Endodermal cell (in vitro differentiated cells): ENCODE data around the gene ARRDC2. TPM values are rescaled to one million over a fixed set of nuclear protein-coding genes. Genes with fewer than 3 reads are reported as not detected.
A peak's percentile ranks its signal among the peaks of the same experiment; 100 is the strongest.

Experiments
- DNase-seq: peaks from one replicate; pipeline ENCODE4 v3.0.0-alpha.2; 2017
- H3K27ac ChIP-seq: 2 replicates; pipeline ENCODE4 v1.5.1; 2013; ENCODE audit warnings: mild to moderate bottlenecking, low read depth, low read length, moderate library complexity
- H3K27me3 ChIP-seq: 2 replicates; pipeline ENCODE4 v1.6.1; 2013; ENCODE audit warnings: mild to moderate bottlenecking, low read length, moderate library complexity; ENCODE audit not compliant: insufficient read depth, control insufficient read depth, poor library complexity, severe bottlenecking
- H3K36me3 ChIP-seq: 2 replicates; pipeline ENCODE4 v1.7.0; 2013; ENCODE audit warnings: mild to moderate bottlenecking, low read length, moderate library complexity; ENCODE audit not compliant: control insufficient read depth, insufficient read depth
- H3K4me1 ChIP-seq: one replicate; pipeline ENCODE4 v1.7.0; 2013; ENCODE audit warnings: low read length; ENCODE audit not compliant: control insufficient read depth, insufficient read depth
- H3K4me3 ChIP-seq: 2 replicates; pipeline ENCODE4 v1.5.1; 2013; ENCODE audit warnings: mild to moderate bottlenecking, low read length, moderate library complexity
- H3K9ac ChIP-seq: 2 replicates; pipeline ENCODE4 v1.6.1; 2013; ENCODE audit warnings: mild to moderate bottlenecking, low read length, moderate library complexity; ENCODE audit not compliant: poor library complexity, severe bottlenecking; ENCODE audit errors: extremely low read depth
- H3K9me3 ChIP-seq: 2 replicates; pipeline ENCODE4 v1.6.1; 2013; ENCODE audit warnings: mild to moderate bottlenecking, low read length, moderate library complexity; ENCODE audit not compliant: control insufficient read depth
- H3K27ac Mint-ChIP-seq: 2 replicates; pipeline ENCODE4 v1.8.0; 2020; ENCODE audit warnings: mixed read lengths
- H3K27me3 Mint-ChIP-seq: 2 replicates; pipeline ENCODE4 v1.8.0; 2021; ENCODE audit warnings: mild to moderate bottlenecking, mixed read lengths; ENCODE audit not compliant: insufficient read depth
- H3K36me3 Mint-ChIP-seq: 2 replicates; pipeline ENCODE4 v1.8.0; 2020; ENCODE audit warnings: low read depth, mixed read lengths
- H3K4me1 Mint-ChIP-seq: 2 replicates; pipeline ENCODE4 v1.8.0; 2020; ENCODE audit warnings: mixed read lengths
- H3K4me3 Mint-ChIP-seq: 2 replicates; pipeline ENCODE4 v1.8.0; 2020; ENCODE audit warnings: mild to moderate bottlenecking, moderate library complexity, mixed read lengths
- H3K9me3 Mint-ChIP-seq: 2 replicates; pipeline ENCODE4 v1.8.0; 2020; ENCODE audit warnings: mild to moderate bottlenecking, mixed read lengths
- WGBS, 2 experiments: methylation state at CpG; one replicate each; pipeline versions ENCODE4 v1.1.5 to v1.1.7; 2013; ENCODE audit warnings: missing lambda C conversion rate in 2 of 2, mixed read lengths in 1 of 2; ENCODE audit not compliant: insufficient coverage in 1 of 2, insufficient read length in 1 of 2; 5-methylcytosine and 5-hydroxymethylcytosine counted together
- total RNA-seq, 2 donors: library from RNA; stranded (reverse); fragmentation: NEBNext Ultra II Directional in 1 of 2; extraction: Animal tissue kit (Norgen Biotek cat#: 25700) in 1 of 2; gene quantifications; 2 replicates in 1 of 2; 3 replicates in 1 of 2; pipeline ENCODE4 v1.2.1, GENCODE V29; 2021
- TF ChIP-seq, protein P1 (sequence below): fragments of 200-600 bp; sonication (generic); conservative IDR thresholded peaks from 2 replicates; pipeline ENCODE4 v1.5.0; 2021; ENCODE audit warnings: antibody characterized with exemption, mild to moderate bottlenecking

The ARRDC2 gene
- total RNA-seq, 2 donors from 2014 or later, result 6.8 to 7.0 TPM

DNA sequence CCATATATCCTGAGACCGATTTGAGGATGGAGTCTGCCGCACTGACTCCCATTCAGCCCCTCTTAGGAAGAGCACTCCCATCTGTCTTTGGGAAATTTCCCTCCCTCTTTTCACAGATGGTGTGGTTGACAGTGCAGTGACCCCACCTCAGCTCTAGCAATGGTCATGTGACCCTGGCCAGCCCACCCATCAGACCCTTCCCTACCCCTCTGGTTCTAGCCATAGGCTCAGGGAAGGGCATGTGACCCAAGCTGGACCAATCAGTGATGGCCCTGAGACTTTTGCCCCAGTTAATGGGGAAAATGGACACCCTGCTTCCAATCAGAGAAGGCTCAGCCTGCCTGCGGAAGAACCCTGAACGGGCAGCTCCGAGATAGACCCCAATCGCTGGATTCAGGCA lies 52.5 kb downstream of the ARRDC2 start:
- Histone ChIP-seq H3K4me3 (no peak overlapping the region), H3K27ac (no peak overlapping the region), H3K36me3 (no peaks in the 10 kb centered on the region), H3K9ac (no peak overlapping the region), H3K9me3 (no peaks in the 10 kb centered on the region), H3K27me3 (no peaks in the 10 kb centered on the region), H3K4me1 (no peaks in the 10 kb centered on the region)
- Mint-ChIP-seq H3K36me3 (no peaks in the 10 kb centered on the region), H3K4me3 (no peak overlapping the region), H3K4me1 (no peaks in the 10 kb centered on the region), H3K9me3 (no peaks in the 10 kb centered on the region), H3K27me3 (peaks cover 6% of the 10 kb centered on the region), H3K27ac (no peak overlapping the region)
- TF ChIP-seq, protein P1, sequence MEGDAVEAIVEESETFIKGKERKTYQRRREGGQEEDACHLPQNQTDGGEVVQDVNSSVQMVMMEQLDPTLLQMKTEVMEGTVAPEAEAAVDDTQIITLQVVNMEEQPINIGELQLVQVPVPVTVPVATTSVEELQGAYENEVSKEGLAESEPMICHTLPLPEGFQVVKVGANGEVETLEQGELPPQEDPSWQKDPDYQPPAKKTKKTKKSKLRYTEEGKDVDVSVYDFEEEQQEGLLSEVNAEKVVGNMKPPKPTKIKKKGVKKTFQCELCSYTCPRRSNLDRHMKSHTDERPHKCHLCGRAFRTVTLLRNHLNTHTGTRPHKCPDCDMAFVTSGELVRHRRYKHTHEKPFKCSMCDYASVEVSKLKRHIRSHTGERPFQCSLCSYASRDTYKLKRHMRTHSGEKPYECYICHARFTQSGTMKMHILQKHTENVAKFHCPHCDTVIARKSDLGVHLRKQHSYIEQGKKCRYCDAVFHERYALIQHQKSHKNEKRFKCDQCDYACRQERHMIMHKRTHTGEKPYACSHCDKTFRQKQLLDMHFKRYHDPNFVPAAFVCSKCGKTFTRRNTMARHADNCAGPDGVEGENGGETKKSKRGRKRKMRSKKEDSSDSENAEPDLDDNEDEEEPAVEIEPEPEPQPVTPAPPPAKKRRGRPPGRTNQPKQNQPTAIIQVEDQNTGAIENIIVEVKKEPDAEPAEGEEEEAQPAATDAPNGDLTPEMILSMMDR, result no peak
- WGBS, 2 experiments, result 87 to 92% methylated on average over 5 to 6 of the region's 6 CpGs
- DNase-seq, result peak; percentile 57

- Mint-ChIP-seq H3K4me1 (no peaks in the 10 kb centered on the region), H3K4me3 (no peak overlapping the region), H3K36me3 (no peaks in the 10 kb centered on the region), H3K27me3 (peaks cover 6% of the 10 kb centered on the region), H3K27ac (no peak overlapping the region), H3K9me3 (no peaks in the 10 kb centered on the region)
- no peak overlapping the region for H3K4me3 ChIP-seq
- TF ChIP-seq, protein P1, result no peak
- no peaks in the 10 kb centered on the region for H3K4me1 ChIP-seq
- no peaks in the 10 kb centered on the region for H3K36me3 ChIP-seq
- WGBS, 2 experiments, result 60 to 67% methylated on average over 6 to 8 of the region's 8 CpGs
- H3K27me3 ChIP-seq, result no peaks in the 10 kb centered on the region
- peak; percentile 55 for DNase-seq
- H3K27ac ChIP-seq, result no peak overlapping the region
- no peaks in the 10 kb centered on the region for H3K9me3 ChIP-seq
- no peak overlapping the region for H3K9ac ChIP-seq
These were observed 54.1 kb downstream of the ARRDC2 start for GRCh38 chr19:18062028-18062427.

DNA sequence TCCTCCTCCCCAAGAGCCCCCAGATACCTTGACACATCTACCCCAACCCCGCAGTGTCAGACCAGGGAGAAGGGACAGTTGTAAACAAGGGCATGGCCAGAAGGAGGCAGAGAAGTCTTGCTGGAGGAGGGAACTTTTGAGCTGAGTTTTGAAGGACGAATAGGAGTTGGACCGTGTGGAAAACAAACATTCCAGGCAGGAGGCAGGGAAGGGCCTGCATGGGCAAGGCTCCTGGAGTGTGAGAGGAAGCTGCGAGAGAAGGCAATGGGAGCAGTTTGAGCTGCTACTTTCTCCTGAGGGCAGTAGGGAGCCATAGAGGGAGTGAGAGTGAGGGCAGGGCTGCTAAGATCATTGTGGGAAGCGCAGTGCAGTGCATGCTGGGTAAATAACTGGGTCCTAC lies 55.5 kb downstream of the ARRDC2 start:
- no peak overlapping the region for H3K27ac ChIP-seq
- no peaks in the 10 kb centered on the region for H3K27me3 ChIP-seq
- Mint-ChIP-seq H3K4me3 (no peak overlapping the region), H3K4me1 (no peaks in the 10 kb centered on the region), H3K9me3 (no peaks in the 10 kb centered on the region), H3K27me3 (peaks cover 6% of the 10 kb centered on the region), H3K36me3 (no peaks in the 10 kb centered on the region), H3K27ac (no peak overlapping the region)
- WGBS, 2 experiments, result 42 to 61% methylated on average over 3 to 5 of the region's 5 CpGs
- peak; percentile 80 for DNase-seq
- TF ChIP-seq, protein P1, result peak; percentile 57
- no peaks in the 10 kb centered on the region for H3K4me1 ChIP-seq
- no peaks in the 10 kb centered on the region for H3K9me3 ChIP-seq
- H3K36me3 ChIP-seq, result no peaks in the 10 kb centered on the region
- no peak overlapping the region for H3K9ac ChIP-seq
- no peak overlapping the region for H3K4me3 ChIP-seq

Other genes starting within 250 kb of the ARRDC2 start
- gene B3GNT3, start 213.0 kb upstream of the ARRDC2 start, total RNA-seq, result 1 to 10 TPM in 1 of 2 donors, under 1 TPM in 1; 0.70 to 1.2 TPM
- under 1 TPM in 1 of 2 donors, not detected in 1; 0.80 TPM for gene INSL3, start 186.7 kb upstream of the ARRDC2 start, total RNA-seq
- gene JAK3, start 160.2 kb upstream of the ARRDC2 start, total RNA-seq, result 1 to 10 TPM; 2.8 to 3.2 TPM
- gene RPL18A, start 148.3 kb upstream of the ARRDC2 start, total RNA-seq, result 1,000 to 10,000 TPM; 1,886 to 2,166 TPM
- gene SLC5A5, start 136.2 kb upstream of the ARRDC2 start, total RNA-seq, result under 1 TPM in 1 of 2 donors, not detected in 1; 0.15 TPM
- 100 to 1,000 TPM; 129 to 143 TPM for gene CCDC124, start 75.2 kb upstream of the ARRDC2 start, total RNA-seq
- 1 to 10 TPM; 5.8 to 8.2 TPM for gene KCNN1, start 41.1 kb upstream of the ARRDC2 start, total RNA-seq
- not detected for gene IL12RB1, start 78.8 kb downstream of the ARRDC2 start, total RNA-seq
- gene MAST3, start 89.6 kb downstream of the ARRDC2 start, total RNA-seq, result 10 to 100 TPM; 13.0 to 15.1 TPM
- 10 to 100 TPM; 52.9 to 58.8 TPM for gene PIK3R2, start 145.0 kb downstream of the ARRDC2 start, total RNA-seq
- 10 to 100 TPM; 10.6 to 11.0 TPM for gene IFI30, start 165.6 kb downstream of the ARRDC2 start, total RNA-seq
- gene MPV17L2, start 185.0 kb downstream of the ARRDC2 start, total RNA-seq, result 10 to 100 TPM; 20.9 to 21.8 TPM
- gene RAB3A, start 195.9 kb downstream of the ARRDC2 start, total RNA-seq, result 1 to 10 TPM; 3.6 to 3.9 TPM
- 1 to 10 TPM; 1.1 to 2.4 TPM for gene PDE4C, start 218.3 kb downstream of the ARRDC2 start, total RNA-seq